ENCODE data around the gene APBA2.

- TF ChIP-seq, protein P1, sequence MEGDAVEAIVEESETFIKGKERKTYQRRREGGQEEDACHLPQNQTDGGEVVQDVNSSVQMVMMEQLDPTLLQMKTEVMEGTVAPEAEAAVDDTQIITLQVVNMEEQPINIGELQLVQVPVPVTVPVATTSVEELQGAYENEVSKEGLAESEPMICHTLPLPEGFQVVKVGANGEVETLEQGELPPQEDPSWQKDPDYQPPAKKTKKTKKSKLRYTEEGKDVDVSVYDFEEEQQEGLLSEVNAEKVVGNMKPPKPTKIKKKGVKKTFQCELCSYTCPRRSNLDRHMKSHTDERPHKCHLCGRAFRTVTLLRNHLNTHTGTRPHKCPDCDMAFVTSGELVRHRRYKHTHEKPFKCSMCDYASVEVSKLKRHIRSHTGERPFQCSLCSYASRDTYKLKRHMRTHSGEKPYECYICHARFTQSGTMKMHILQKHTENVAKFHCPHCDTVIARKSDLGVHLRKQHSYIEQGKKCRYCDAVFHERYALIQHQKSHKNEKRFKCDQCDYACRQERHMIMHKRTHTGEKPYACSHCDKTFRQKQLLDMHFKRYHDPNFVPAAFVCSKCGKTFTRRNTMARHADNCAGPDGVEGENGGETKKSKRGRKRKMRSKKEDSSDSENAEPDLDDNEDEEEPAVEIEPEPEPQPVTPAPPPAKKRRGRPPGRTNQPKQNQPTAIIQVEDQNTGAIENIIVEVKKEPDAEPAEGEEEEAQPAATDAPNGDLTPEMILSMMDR (IDR thresholded peaks at IDR 0.05; ENCODE audit: low read depth, low read length), result no peak
- TF ChIP-seq EZH2phosphoT487 (IDR thresholded peaks at IDR 0.05; ENCODE audit: low read depth), result no peak
Observed at GRCh38 chr15:28947221-28947674, 61.5 kb downstream of the APBA2 start.
